LHCN-M2 (cell line): ENCODE data around the gene VPS18. TPM values are rescaled to one million over a fixed set of nuclear protein-coding genes. Genes with fewer than 3 reads are reported as not detected.

Experiments used
- DNase-seq: peaks from one replicate; pipeline ENCODE4 v3.0.0-alpha.2; 2012; ENCODE audit warnings: low read depth
- total RNA-seq: library from RNA; depleted of rRNA; stranded (reverse); fragments of >200 nt; gene quantifications from 2 replicates; pipeline ENCODE4 v1.2.3, GENCODE V29; 2014

VPS18 gene
- total RNA-seq, 1 experiment from 2014 or later: 52.1 TPM

DNA sequence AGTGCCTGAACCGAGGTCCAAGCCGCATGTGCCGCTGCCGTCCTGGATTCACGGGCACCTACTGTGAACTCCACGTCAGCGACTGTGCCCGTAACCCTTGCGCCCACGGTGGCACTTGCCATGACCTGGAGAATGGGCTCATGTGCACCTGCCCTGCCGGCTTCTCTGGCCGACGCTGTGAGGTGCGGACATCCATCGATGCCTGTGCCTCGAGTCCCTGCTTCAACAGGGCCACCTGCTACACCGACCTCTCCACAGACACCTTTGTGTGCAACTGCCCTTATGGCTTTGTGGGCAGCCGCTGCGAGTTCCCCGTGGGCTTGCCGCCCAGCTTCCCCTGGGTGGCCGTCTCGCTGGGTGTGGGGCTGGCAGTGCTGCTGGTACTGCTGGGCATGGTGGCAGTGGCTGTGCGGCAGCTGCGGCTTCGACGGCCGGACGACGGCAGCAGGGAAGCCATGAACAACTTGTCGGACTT lies 42.0 kb downstream of the VPS18 start:
- DNase-seq: no peak

DNA sequence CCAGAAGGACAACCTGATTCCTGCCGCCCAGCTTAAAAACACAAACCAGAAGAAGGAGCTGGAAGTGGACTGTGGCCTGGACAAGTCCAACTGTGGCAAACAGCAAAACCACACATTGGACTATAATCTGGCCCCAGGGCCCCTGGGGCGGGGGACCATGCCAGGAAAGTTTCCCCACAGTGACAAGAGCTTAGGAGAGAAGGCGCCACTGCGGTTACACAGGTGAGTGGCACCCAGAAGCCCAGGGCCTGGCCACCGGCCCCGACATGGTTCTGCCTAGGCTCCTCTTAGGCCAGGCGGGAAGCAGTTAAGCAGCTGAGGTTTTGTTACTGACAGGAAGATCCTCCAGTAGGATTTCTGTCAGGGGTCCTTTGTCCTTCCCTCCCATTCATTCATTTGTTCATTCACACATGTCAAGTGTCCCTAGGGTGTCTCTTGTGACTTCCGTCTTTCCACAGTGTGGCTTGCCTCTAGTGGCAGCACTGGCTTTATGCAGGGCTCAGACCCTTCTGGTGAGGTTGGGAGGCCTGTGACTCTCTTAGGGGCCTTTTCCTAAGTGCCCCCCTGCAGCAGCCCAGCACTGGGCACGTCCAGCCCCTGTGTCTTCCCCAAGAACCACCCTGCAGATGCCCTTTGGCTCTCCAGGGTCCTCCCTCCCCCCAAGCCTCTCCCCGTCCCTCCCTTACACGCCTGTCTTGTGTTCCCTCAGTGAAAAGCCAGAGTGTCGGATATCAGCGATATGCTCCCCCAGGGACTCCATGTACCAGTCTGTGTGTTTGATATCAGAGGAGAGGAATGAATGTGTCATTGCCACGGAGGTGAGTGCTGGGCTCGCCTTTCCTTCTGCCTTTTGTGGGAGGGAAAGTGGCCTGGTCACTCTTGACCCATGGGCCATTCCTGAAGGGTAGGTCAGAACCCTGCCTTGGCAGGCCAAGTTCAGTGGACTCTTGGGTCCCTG lies 42.7 kb downstream of the VPS18 start:
- peak; percentile 87 for DNase-seq

DNA sequence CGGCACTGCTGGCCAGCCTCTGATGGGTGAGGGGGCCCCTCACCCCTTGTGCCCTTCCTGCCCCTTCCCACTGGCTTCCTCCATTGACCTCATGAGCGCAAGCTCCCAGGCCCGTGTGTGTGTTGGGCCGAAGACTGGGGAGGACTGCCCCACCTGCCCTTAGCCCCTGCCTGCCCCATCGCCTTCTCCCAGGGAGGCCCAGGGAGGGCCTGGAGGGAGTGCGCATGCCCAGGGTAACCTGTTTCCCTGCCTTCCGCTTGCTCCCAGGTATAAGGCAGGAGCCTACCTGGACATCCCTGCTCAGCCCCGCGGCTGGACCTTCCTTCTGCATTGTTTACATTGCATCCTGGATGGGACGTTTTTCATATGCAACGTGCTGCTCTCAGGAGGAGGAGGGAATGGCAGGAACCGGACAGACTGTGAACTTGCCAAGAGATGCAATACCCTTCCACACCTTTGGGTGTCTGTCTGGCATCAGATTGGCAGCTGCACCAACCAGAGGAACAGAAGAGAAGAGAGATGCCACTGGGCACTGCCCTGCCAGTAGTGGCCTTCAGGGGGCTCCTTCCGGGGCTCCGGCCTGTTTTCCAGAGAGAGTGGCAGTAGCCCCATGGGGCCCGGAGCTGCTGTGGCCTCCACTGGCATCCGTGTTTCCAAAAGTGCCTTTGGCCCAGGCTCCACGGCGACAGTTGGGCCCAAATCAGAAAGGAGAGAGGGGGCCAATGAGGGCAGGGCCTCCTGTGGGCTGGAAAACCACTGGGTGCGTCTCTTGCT lies 43.7 kb downstream of the VPS18 start:
- peak; percentile 68 for DNase-seq

DNA sequence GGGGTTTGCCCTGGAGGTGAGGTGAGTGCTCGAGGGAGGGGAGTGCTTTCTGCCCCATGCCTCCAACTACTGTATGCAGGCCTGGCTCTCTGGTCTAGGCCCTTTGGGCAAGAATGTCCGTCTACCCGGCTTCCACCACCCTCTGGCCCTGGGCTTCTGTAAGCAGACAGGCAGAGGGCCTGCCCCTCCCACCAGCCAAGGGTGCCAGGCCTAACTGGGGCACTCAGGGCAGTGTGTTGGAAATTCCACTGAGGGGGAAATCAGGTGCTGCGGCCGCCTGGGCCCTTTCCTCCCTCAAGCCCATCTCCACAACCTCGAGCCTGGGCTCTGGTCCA lies 44.3 kb downstream of the VPS18 start:
- no peak for DNase-seq

DNA sequence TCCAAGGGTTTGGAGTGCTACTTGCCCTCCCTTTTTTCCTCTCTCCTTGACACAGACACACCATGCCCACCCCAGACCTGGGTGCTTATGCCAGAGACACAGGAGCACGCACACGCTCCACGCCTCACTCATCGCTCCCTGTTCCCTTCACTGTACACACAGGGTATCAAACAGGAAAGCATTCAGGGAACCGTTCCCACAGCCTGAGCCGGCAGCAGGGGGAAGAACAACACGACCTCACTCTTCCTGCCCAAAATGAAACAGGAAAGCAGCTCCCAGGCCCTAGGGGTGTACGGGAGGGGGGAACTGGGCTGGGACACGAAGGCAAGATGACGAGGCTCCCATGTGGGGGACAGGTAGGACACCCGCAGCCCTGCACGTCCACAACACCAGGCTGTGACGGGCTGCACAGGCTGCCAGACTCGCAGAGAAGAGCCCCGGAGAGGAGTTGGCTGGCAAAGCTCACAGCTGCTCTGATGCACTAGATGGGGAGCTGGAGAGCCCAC lies 46.1 kb downstream of the VPS18 start:
- no peak for DNase-seq

DNA sequence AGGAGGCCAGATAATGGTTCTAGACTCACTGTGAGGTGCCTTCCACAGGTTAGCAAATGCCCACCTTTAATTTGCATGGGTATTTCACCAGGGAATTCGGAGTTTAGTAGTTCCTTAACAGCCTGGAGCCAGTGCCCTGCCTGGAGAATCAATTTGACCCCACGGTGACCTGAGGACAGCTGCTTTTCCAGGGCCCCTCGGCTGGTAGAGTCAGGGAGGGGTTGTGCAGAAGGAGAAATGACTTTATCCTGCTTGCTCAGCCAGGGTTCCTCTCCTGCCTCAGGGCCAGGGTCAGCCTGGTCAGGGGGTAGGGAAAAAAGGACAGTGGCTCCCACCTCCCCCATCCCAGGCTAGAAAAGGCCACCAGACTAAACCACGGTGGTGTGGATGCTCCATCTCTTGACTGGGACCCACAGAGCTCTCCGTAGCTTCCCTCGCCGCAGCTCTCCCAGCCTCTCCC lies 46.8 kb downstream of the VPS18 start:
- DNase-seq: no peak

DNA sequence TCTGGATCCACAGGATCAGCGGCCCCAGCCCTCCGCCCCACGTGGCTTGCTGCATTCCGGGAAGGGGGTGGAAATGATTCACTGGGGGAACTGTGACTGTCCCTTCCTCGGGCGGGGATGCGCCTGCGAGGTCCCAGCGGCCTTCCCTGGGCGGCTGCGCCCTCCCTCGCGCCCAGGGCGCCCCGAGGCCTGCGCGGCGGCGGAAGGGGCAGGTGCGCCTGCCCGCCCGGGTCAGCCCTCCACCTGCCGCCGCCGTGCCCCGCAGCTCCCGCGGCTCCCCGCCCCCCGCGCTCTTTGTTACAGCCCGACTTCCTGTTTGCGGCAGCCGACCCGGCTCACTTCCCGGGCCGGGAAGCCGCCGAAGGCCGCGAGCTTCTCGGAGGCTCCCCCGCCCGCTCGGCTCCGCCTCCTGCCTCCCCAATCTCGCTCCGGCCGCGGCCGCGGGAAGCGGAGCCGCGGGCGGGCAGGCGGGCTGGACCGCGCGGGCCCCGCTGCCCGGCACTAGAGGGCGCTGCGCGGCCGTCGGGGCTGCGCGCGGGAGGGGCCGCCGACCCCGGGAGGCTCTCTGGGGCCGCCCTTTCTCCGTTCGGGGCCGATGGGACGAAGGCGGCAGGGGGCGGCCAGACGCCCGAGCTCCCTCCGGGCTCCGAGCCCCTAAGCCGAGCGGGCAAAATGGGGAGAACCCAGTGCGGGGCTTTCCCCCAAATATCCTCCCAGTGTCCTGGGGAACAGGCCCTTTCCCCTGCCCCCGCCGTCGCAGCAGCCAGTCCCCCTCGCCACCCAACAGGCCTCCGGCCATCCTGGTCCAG lies 47.5 kb downstream of the VPS18 start:
- DNase-seq: peak; percentile 58

DNA sequence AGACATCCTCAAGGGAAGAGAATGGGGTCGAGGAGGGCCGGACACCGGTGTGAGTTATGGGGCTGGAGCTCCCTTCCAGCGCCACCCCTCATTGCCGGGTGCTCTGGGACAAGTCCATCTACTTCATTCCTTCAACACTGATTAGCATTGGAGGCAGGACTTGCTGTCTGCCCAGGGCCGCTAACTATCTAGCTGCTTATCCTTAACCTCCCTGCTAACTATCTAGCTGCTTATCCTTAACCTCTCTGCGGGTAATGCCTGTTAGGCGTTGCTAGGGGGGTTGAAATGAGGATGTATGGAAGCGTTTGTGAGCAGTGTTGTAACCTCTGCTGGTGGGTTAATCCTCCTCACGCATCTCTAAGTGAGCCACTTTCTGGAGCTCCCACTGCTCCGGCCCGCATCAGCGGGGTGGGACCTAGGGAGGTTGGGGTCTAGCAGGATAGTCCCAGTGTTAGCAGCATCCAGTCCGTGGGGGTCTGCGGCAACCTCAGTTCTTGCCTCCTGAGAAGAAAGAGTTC lies 48.1 kb downstream of the VPS18 start:
- DNase-seq: no peak

DNA sequence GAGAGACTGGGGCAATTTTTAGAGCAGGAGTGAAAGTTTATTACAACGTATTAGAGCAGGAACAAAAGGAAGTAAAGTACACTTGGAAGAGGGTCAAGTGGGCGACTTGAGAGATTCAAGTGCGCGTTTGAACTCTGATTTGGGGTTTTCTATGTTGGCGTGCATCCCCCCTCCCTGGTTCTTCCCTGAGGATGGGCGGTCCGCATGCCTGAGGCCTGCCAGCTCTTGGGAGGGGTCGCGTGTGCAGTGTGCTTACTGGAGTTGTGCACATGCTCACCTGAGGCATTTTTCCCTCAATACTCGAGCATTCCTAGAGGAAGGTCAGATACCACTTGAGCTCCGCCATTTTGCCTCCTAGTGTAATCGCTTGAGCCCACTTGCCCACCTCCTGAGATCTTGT lies 48.6 kb downstream of the VPS18 start:
- no peak for DNase-seq

DNA sequence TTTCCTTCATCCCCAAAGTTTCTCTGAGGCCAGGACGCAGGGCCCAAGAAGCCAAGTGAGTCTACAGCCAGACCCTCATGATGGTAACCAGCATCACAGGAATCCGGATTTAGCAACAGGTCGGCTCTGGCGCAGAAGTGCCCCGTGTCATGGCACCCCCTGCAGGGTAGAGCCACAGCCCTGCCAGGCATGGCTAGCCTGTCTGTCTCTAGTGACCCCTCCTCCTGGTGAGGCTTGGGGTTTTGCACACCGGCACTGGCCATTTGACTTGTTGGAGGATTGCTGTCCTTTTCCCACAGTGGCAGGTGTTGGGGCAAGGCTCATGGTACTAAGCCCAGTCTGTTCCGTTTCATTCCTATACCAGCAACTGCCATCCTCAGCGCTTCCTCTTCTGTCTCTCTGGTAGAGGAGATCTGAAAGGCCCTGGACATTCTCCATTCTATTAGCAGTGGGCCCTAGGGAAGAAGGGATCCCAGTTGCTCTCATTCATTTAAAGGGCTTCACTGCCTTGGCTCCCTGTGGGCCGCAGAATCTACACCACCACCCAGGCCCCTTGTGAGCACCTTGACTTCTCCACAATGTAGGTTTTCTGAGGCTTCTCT lies 49.6 kb downstream of the VPS18 start:
- no peak for DNase-seq

DNA sequence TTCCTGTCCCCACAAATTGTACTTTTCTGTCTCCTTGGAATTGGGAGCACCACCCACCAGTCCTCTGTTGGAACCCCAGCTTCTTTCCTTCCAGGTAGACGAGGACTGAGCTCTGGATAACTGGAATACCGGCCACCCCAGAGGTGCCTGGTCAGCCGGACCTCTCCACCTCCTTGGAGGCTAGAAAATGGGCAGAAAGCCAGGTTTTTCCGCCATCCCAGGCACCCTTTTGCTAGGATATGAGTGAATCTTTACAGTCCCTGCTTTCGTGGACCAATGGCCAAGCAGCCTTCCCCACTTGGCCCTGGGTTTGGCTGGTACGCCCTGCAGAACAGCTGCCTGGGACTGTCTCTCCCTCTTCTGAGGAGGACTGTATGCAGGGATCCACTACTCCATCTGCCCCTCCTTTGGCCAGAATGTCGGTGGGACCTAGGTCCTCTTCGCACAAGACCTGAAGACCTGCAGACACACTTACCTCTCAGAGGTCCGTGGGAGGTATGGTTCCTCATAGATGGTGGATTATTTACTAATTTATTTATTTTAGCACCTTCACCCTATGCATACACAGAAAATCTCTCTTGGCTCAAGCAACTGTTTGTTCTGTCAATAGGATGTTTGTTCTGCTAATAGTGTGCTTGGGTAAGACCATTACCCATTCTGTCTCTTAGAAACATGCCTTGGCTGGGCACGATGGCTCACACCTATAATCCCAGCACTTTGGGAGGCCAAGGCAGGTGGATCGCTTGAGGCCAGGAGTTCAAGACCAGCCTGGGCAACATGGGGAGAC lies 50.5 kb downstream of the VPS18 start:
- DNase-seq: no peak

DNA sequence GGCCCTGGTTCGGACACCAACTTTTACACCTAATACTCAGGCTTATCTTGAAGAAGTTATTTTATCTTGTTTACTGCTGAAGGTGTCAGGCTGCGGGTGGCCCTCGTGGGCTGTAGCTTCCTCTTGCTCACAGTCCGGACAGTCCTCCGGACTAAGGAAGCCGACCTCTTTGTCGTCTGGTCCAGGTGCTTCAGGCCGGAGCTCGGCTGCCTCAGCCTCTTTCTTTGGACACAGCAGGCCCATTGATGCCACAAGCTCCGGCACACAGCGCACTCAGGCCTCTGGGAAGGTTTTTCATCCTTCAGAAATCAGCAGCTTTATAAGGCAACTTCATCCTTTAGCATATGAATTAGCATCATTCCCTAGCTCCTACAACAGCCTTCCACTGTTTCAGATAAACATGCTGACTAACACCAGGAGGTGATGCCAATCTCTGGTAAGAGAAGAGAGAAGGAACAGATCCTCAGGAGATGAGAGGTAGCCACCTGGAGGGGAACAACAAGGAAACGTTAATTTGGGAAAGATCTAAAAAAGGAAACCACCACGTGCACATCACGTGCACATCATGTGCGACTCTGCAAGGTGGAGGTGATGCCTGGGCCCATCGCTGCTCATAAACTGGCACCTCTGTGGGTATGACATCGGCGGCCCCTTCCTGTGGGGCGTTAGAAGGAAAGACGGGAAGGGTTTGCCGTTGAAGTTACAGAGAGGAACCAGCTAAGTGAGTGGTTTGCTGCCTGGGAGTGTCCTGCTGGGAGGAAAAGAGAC lies 54.6 kb downstream of the VPS18 start:
- no peak for DNase-seq

DNA sequence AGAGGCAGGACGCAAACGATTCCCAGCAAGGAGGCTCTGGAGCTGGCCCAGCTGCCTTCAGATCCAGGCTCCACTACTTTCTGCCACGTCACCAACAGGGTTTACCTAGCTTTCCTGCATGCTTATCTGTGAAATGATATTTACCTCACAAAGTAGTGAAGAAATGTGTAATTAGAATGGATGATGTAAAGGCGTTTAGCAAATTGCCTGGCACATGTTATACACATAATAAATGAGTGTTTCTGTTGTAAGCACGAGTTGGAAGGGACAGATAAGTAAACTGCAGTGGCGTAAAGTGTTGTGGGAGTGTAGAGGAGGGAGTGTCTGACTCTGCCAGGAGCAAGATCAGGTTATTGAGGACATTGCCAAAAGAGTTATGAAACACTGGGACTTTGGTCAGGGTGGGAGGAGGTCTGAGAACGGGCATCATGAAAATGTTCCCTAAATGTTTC lies 55.5 kb downstream of the VPS18 start:
- no peak for DNase-seq

DNA sequence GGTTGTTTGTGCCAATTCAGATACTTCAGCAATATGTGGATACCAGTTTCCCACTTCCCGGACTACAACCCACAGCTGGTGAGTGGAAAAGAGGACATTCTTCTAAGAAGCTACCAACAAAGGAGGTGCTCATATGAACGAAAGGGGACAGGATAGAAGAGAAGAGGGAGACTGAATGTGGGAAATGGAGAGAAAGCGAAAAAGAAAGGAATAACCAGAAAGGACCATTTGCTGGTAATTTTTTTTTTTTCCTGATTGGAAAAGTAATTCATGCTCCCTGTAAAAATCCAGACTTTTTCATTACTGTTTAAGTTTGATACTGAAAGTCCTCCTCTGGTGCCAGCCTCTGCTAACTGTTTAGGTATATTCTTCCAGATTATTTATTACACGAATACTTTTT lies 57.5 kb downstream of the VPS18 start:
- no peak for DNase-seq

DNA sequence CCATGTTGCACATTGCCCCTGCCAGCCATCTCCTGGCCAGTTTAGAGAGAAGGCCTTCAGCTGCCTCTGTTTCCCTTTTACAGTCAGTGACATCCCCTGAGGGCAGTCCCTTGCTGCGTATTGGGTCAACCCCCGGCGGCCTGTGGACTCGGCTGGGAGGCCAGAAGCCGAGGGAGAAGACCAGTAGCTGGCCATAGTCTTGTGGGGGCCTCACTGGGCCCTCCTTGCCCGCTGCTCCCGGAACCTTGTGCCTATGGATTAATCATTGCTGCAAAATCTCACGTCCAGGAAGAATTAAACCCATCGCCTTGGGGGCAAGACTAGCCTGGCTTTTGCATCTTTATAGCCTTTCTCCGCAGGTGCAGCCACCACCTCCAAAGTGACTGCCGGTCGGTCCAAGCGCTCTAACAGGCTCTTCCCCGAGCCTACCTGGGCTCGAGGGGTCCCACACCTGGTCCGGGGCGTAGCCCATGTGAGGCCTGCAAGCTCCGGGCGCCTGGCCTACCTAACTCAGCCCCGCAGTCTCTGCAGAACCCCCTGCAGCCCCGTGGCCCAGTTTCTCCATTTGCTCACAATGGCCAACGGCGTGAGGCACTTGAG lies 58.2 kb downstream of the VPS18 start:
- no peak for DNase-seq

DNA sequence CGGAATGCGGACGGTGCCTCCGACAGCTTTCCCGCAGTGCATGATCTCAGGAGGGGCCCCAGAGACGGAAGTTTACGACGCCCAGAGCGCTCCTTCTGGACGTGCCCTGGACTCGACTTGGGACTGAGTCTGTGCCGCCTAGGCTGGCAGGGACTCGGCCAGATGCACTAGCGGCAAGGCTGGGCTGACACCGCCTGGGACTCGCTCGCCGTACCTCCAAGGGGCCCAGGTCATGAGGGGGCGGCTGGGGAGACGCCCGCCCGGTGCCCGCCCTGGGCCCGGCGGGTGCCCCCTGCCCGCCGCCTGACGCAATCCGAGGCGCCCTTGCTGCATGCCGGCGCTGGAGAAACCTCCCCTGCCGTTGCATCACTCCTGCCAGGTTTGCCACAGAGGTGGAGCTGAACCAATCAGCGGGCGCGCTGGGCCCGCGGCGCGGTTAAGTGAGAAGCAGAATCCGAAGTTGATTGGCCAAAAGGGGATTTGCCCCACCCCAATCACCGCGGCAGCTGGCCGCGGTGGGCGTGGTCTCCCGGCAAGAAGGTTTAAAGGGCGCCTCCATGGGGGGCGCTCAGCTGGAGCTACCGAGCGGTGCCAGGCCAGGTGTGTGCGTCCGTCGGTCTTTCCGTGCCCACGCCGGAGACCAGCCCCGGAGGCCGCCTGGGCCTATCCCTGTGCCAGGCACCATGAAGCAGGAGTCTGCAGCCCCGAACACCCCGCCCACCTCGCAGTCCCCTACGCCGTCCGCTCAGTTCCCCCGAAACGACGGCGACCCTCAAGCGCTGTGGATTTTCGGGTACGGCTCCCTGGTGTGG lies 58.9 kb downstream of the VPS18 start, which contains the start of gene CHAC1:
Gene CHAC1 (plus strand): TSS at position 571 of the 812 bp plus-strand sequence. CDS start 113 bp downstream, at position 684.
- DNase-seq: peak; percentile 90
